Nephron (organoid): ENCODE data around the gene FHOD3.

ENCODE experiments used
- H3K27ac Mint-ChIP-seq, 3 experiments: 2 replicates each; pipeline ENCODE4 v1.8.0; 2020; ENCODE audit warnings: mixed read lengths in 3 of 3, mild to moderate bottlenecking in 2 of 3, moderate library complexity in 1 of 3
- H3K27me3 Mint-ChIP-seq: 2 replicates; pipeline ENCODE4 v1.8.0; 2021; ENCODE audit warnings: low read depth, mild to moderate bottlenecking, moderate library complexity, mixed read lengths
- H3K36me3 Mint-ChIP-seq: 2 replicates; pipeline ENCODE4 v1.8.0; 2020; ENCODE audit warnings: low read depth, mixed read lengths
- H3K4me1 Mint-ChIP-seq: 2 replicates; pipeline ENCODE4 v1.8.0; 2020; ENCODE audit warnings: mixed read lengths
- H3K4me3 Mint-ChIP-seq, 3 experiments: 2 replicates each; pipeline ENCODE4 v1.8.0; 2020; ENCODE audit warnings: mild to moderate bottlenecking in 3 of 3, mixed read lengths in 3 of 3, moderate library complexity in 2 of 3
- H3K9me3 Mint-ChIP-seq: 2 replicates; pipeline ENCODE4 v1.8.0; 2020; ENCODE audit warnings: mixed read lengths
- CTCF ChIP-seq, 3 experiments: fragments of 200-600 bp; sonication (generic); IDR thresholded peaks; one replicate each; pipeline ENCODE4 v1.5.0; 2021; ENCODE audit warnings: antibody characterized with exemption in 3 of 3; ENCODE audit not compliant: unreplicated experiment in 3 of 3

FHOD3 gene

DNA sequence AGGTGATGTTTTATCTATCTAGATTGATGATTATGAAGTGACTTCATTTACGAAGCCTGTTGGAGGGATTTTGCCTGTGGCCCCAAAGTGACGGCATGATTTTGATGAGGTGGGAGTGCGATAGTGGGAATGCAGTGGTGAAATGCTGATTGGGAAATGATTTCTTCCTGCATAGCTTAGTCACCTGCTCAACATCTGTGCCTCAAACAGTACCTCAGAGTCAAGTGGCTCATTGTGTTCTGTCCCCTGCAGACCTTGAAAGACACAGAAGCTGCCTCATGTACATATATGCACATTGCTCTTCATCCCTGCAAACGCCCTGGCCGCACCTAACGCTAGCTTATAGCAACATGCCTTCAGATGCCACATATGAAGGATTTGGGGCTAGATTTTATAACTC, 330.1 kb downstream of the FHOD3 start:
- Mint-ChIP-seq H3K4me1 (no peaks in the 10 kb centered on the region), H3K4me3 (no peak overlapping the region), H3K27me3 (no peaks in the 10 kb centered on the region), H3K27ac (no peak overlapping the region), H3K36me3 (peaks cover 12% of the 10 kb centered on the region), H3K9me3 (no peaks in the 10 kb centered on the region)
- TF ChIP-seq CTCF (IDR thresholded peaks at IDR 0.05; ENCODE audit: unreplicated experiment in 3 of 3) = no peak

- no peak for TF ChIP-seq CTCF (IDR thresholded peaks at IDR 0.05; ENCODE audit: unreplicated experiment in 3 of 3)
- peaks cover 12% of the 10 kb centered on the region for H3K36me3 Mint-ChIP-seq
- no peak overlapping the region for H3K4me3 Mint-ChIP-seq
- no peaks in the 10 kb centered on the region for H3K9me3 Mint-ChIP-seq
- H3K27ac Mint-ChIP-seq = no peak overlapping the region
- H3K4me1 Mint-ChIP-seq = no peaks in the 10 kb centered on the region
- no peaks in the 10 kb centered on the region for H3K27me3 Mint-ChIP-seq
Observed at GRCh38 chr18:36628435-36629137, 331.1 kb downstream of the FHOD3 start.

GRCh38 chr18:36629138-36629530, 331.6 kb downstream of the FHOD3 start:
- Mint-ChIP-seq H3K36me3 (peaks cover 11% of the 10 kb centered on the region), H3K27me3 (no peaks in the 10 kb centered on the region), H3K9me3 (no peaks in the 10 kb centered on the region), H3K4me3 (no peak overlapping the region), H3K4me1 (no peaks in the 10 kb centered on the region), H3K27ac (no peak overlapping the region)
- no peak for TF ChIP-seq CTCF (IDR thresholded peaks at IDR 0.05; ENCODE audit: unreplicated experiment in 3 of 3)

DNA sequence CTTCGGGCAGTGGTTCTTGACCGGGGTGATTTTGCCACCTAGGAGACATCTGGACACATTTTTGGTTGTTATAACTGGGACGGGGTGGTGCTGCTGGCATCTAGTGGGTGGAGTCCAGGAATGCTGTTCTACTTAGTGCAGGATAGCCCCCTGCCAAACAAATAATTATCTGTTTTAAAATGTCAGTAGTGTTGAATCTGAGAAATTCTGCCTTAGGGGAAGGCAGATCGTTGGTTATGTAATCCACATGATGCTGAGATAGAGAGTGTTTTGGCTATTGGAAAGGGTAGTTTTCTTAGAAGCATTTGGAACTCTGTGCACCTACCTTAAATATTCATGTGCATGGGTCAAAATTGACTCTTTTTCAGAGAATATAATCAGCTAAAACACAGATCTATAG, 332.3 kb downstream of the FHOD3 start:
- no peaks in the 10 kb centered on the region for H3K9me3 Mint-ChIP-seq
- H3K27ac Mint-ChIP-seq = no peak overlapping the region
- H3K27me3 Mint-ChIP-seq = no peaks in the 10 kb centered on the region
- peaks cover 8% of the 10 kb centered on the region for H3K36me3 Mint-ChIP-seq
- no peak overlapping the region for H3K4me3 Mint-ChIP-seq
- no peak for TF ChIP-seq CTCF (IDR thresholded peaks at IDR 0.05; ENCODE audit: unreplicated experiment in 3 of 3)
- H3K4me1 Mint-ChIP-seq = peaks cover 2% of the 10 kb centered on the region

DNA sequence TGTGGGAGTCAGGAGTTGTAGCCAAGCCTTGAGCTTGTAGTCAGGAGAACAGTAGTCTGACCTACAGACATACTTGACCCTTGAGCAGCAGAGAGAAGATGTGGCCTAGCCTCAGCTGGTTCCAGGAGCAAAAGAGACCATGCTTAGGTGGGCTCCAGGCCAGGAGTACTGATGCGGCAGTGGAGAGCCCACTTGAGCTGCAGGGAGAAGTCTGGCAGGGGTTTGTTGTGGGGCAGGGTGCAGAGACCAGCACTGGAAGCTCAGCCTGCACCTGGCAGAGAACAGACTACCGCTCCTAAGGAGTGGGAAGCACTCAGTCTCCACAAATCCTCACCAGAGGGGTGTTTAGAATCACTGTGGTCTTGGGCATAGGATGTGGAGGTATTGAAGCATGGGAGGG, 333.4 kb downstream of the FHOD3 start:
- H3K36me3 Mint-ChIP-seq = peaks cover 8% of the 10 kb centered on the region
- no peak for TF ChIP-seq CTCF (IDR thresholded peaks at IDR 0.05; ENCODE audit: unreplicated experiment in 3 of 3)
- H3K9me3 Mint-ChIP-seq = no peaks in the 10 kb centered on the region
- no peaks in the 10 kb centered on the region for H3K27me3 Mint-ChIP-seq
- no peak overlapping the region for H3K4me3 Mint-ChIP-seq
- peaks cover 7% of the 10 kb centered on the region for H3K4me1 Mint-ChIP-seq
- no peak overlapping the region for H3K27ac Mint-ChIP-seq

GRCh38 chr18:36633961-36634412, 336.5 kb downstream of the FHOD3 start:
- no peak overlapping the region for H3K4me3 Mint-ChIP-seq
- peak overlapping the region in 1 of 3 experiments; percentile 21 for H3K27ac Mint-ChIP-seq
- H3K27me3 Mint-ChIP-seq = no peaks in the 10 kb centered on the region
- TF ChIP-seq CTCF (IDR thresholded peaks at IDR 0.05; ENCODE audit: unreplicated experiment in 3 of 3) = no peak
- peaks cover 4% of the 10 kb centered on the region for H3K36me3 Mint-ChIP-seq
- no peaks in the 10 kb centered on the region for H3K9me3 Mint-ChIP-seq
- H3K4me1 Mint-ChIP-seq = peaks cover 7% of the 10 kb centered on the region
